NCI-H1694 treated with DMSO at 0.1 percent for 48 hours (cell line): ENCODE measurements around the gene UAP1L1.
"Not testable (repeated sequence)": the region's sequence is repeated elsewhere in the genome, so short reads cannot be mapped to it uniquely, and the experiment has no call there.

ENCODE experiments used
- DNase-seq: peaks from one replicate; lab custom pipeline; 2025; lab: John Stamatoyannopoulos, UW

UAP1L1 gene

GRCh38 chr9:137077010-137077747 is at the start of gene UAP1L1:
UAP1L1 (plus strand) TSS chr9:137077517; CDS start chr9:137077533, 16 bp downstream.
- DNase-seq = no peak

GRCh38 chr9:137028263-137029057 is 48.9 kb upstream of the UAP1L1 start:
- peak; percentile 17 for DNase-seq

- DNase-seq = no peak
Measured at GRCh38 chr9:137029058-137029936, 48.0 kb upstream of the UAP1L1 start.

- DNase-seq = no peak
Measured at GRCh38 chr9:137030006-137030405, 47.3 kb upstream of the UAP1L1 start.

GRCh38 chr9:137030538-137031527 is 46.5 kb upstream of the UAP1L1 start:
- DNase-seq = no peak

GRCh38 chr9:137031904-137032640 is 45.2 kb upstream of the UAP1L1 start, which contains the start of gene FUT7:
FUT7 (minus strand) TSS chr9:137032088; CDS start chr9:137031991, 97 bp downstream.
- DNase-seq = peak; percentile 10

GRCh38 chr9:137032858-137033257 is 44.5 kb upstream of the UAP1L1 start:
- DNase-seq = no peak

GRCh38 chr9:137033481-137033880 is 43.8 kb upstream of the UAP1L1 start:
- DNase-seq = not testable (repeated sequence)

- no peak for DNase-seq
Measured at GRCh38 chr9:137034039-137034708, 43.1 kb upstream of the UAP1L1 start.

- DNase-seq = peak; percentile 66
Measured at GRCh38 chr9:137034709-137035506, 42.4 kb upstream of the UAP1L1 start.

- DNase-seq = no peak
Measured at GRCh38 chr9:137035507-137035834, 41.8 kb upstream of the UAP1L1 start.

- no peak for DNase-seq
Measured at GRCh38 chr9:137035937-137036336, 41.4 kb upstream of the UAP1L1 start.

GRCh38 chr9:137037035-137037434 is 40.3 kb upstream of the UAP1L1 start:
- DNase-seq = no peak

- DNase-seq = no peak
Measured at GRCh38 chr9:137037483-137037882, 39.8 kb upstream of the UAP1L1 start.

GRCh38 chr9:137038916-137039315 is 38.4 kb upstream of the UAP1L1 start:
- no peak for DNase-seq

GRCh38 chr9:137039611-137040366 is 37.5 kb upstream of the UAP1L1 start:
- DNase-seq = no peak

GRCh38 chr9:137040568-137040967 is 36.7 kb upstream of the UAP1L1 start:
- no peak for DNase-seq

- no peak for DNase-seq
Measured at GRCh38 chr9:137041124-137041523, 36.2 kb upstream of the UAP1L1 start.
